K562 (cell line): ENCODE measurements around the gene NT5C2. TPM values are rescaled to one million over a fixed set of nuclear protein-coding genes. Genes with fewer than 3 reads are reported as not detected.

ENCODE experiments used
- ATAC-seq: fragments of 200-7000 bp; cut with Tn5 transposase; 3 replicates; pipeline ENCODE4 v1.9.1; 2020; ENCODE audit warnings: moderate library complexity
- BruUV-seq: library from RNA; stranded (reverse); fragments of 400-500 nt; replicated peaks from 2 replicates; lab custom pipeline; 2021; lab: Mats Ljungman, UMichigan
- CTCF ChIA-PET: fragments of 300-600 bp; formaldehyde crosslinking; extraction: SDS; loops from one replicate; lab custom pipeline; 2021; ENCODE audit warnings: low intra/inter-chr PET ratio; lab: Yijun Ruan, JAX
- POLR2A ChIA-PET: fragments of 300-600, 350-650 bp; sonication (Branson Sonifier 250); formaldehyde crosslinking; extraction: SDS; loops from one replicate; lab custom pipeline; 2021; ENCODE audit warnings: antibody characterized with exemption, inconsistent platforms; lab: Yijun Ruan, JAX
- DNase-seq, 4 experiments: peaks; one replicate each; pipeline versions ENCODE4 v3.0.0 to v3.0.0-alpha.2; 2011 to 2018; ENCODE audit warnings: low spot score in 3 of 4, mixed read lengths in 3 of 4; ENCODE audit errors: extremely low read depth in 1 of 4
- FAIRE-seq: peaks from 2 replicates; lab custom pipeline; 2011; peaks lifted over from hg19 to GRCh38; lab: Jason Lieb, UNC
- H2AFZ ChIP-seq: 2 replicates; pipeline ENCODE4 v1.6.0; 2011; ENCODE audit warnings: low read depth, low read length, control low read depth, inconsistent platforms
- H3K27ac ChIP-seq: fragments of 200-600 bp; 3 replicates; pipeline ENCODE4 v1.8.0; 2011; ENCODE audit warnings: low read depth, mild to moderate bottlenecking, control low read depth, inconsistent platforms, low read length, moderate library complexity, mixed read lengths; ENCODE audit errors: extremely low read depth
- H3K27me3 ChIP-seq, 2 experiments: fragments of 300-600 bp in 1 of 2; 2 replicates in 1 of 2; 3 replicates in 1 of 2; pipeline versions ENCODE4 v1.6.0 to v1.8.0; 2011; ENCODE audit warnings: inconsistent platforms in 2 of 2, low read length in 2 of 2, mild to moderate bottlenecking in 1 of 2, mixed read lengths in 1 of 2, moderate library complexity in 1 of 2; ENCODE audit not compliant: control insufficient read depth in 2 of 2, insufficient read depth in 2 of 2
- H3K36me3 ChIP-seq: fragments of 300-600 bp; 3 replicates; pipeline ENCODE4 v1.8.0; 2011; ENCODE audit warnings: mild to moderate bottlenecking, low read length, inconsistent platforms; ENCODE audit not compliant: control insufficient read depth, insufficient read depth
- H3K4me1 ChIP-seq, 2 experiments: fragments of 200-600 bp in 1 of 2; replicated peaks in 1 of 2; 2 replicates in 1 of 2; 3 replicates in 1 of 2; pipeline versions ENCODE4 v1.5.1 to v1.8.0; 2011; ENCODE audit warnings: inconsistent platforms in 2 of 2, low read length in 2 of 2, mild to moderate bottlenecking in 1 of 2, mixed read lengths in 1 of 2, moderate library complexity in 1 of 2; ENCODE audit not compliant: control insufficient read depth in 2 of 2, insufficient read depth in 2 of 2
- H3K4me2 ChIP-seq: 2 replicates; pipeline ENCODE4 v1.6.1; 2011; ENCODE audit warnings: low read length, control low read depth, inconsistent platforms, mixed read lengths; ENCODE audit not compliant: insufficient read depth
- H3K4me3 ChIP-seq: fragments of 200-600 bp; sonication (generic), shearing (Covaris generic); 2 replicates; pipeline ENCODE4 v1.5.1; 2016; ENCODE audit warnings: control low read depth, inconsistent platforms
- H3K79me2 ChIP-seq: fragments of 200-600 bp; 3 replicates; pipeline ENCODE4 v1.8.0; 2011; ENCODE audit warnings: low read length, inconsistent platforms; ENCODE audit not compliant: control insufficient read depth, insufficient read depth
- H3K9ac ChIP-seq, 2 experiments: 2 replicates each; pipeline versions ENCODE4 v1.6.0 to v1.6.1; 2011; ENCODE audit warnings: low read depth in 2 of 2, low read length in 2 of 2, control low read depth in 1 of 2, inconsistent platforms in 1 of 2, mild to moderate bottlenecking in 1 of 2, mixed read lengths in 1 of 2; ENCODE audit not compliant: insufficient read depth in 1 of 2
- H3K9me1 ChIP-seq: one replicate; pipeline ENCODE4 v1.6.0; 2011; ENCODE audit warnings: inconsistent platforms, mild to moderate bottlenecking, low read length, moderate library complexity; ENCODE audit not compliant: control insufficient read depth, insufficient read depth
- H3K9me3 ChIP-seq: replicated peaks from 2 replicates; pipeline ENCODE4 v1.5.1; 2011; ENCODE audit warnings: low read depth, low read length, inconsistent platforms; ENCODE audit not compliant: control insufficient read depth, insufficient read depth
- H4K20me1 ChIP-seq: replicated peaks from 2 replicates; pipeline ENCODE4 v1.6.1; 2011; ENCODE audit warnings: low read length, inconsistent platforms, mixed read lengths; ENCODE audit not compliant: control insufficient read depth, insufficient read depth
- CEBPG ChIP-seq, 3 experiments: fragments of 200-800 bp in 1 of 3; sonication (Bioruptor generic) in 1 of 3; sonication (generic) in 1 of 3; formaldehyde crosslinking in 1 of 3; IDR thresholded peaks in 2 of 3; conservative IDR thresholded peaks in 1 of 3; 2 replicates each; pipeline versions ENCODE4 v1.6.1 to v1.8.0; 2016 to 2022; ENCODE audit warnings: missing compliant biosample characterization in 2 of 3, missing genetic modification characterization in 2 of 3, mild to moderate bottlenecking in 1 of 3, missing genetic modification reagents in 1 of 3
- E4F1 ChIP-seq: fragments of 250-450 bp; sonication (Bioruptor Pico); IDR thresholded peaks from 2 replicates; pipeline ENCODE4 v1.5.0; 2021; ENCODE audit warnings: mild to moderate bottlenecking, borderline replicate concordance
- JUN ChIP-seq, 2 experiments: sonication (generic) in 1 of 2; formaldehyde crosslinking in 1 of 2; IDR thresholded peaks; 2 replicates each; pipeline versions ENCODE4 v1.6.1 to v1.8.0; 2012 to 2022; ENCODE audit warnings: borderline replicate concordance in 2 of 2, mild to moderate bottlenecking in 2 of 2, improper control_type of control experiment in 1 of 2, low read depth in 1 of 2, low read length in 1 of 2, missing genetic modification reagents in 1 of 2
- KLF13 ChIP-seq: fragments of 450-650 bp; IDR thresholded peaks from 2 replicates; pipeline ENCODE4 v1.6.1; 2016; ENCODE audit warnings: missing genetic modification characterization, low read depth, mild to moderate bottlenecking, missing compliant biosample characterization, moderate library complexity, borderline replicate concordance
- SAP30 ChIP-seq: fragments of 200-600 bp; sonication (generic); IDR thresholded peaks from 2 replicates; pipeline ENCODE4 v1.6.1; 2012; ENCODE audit warnings: borderline replicate concordance, low read depth, mild to moderate bottlenecking, moderate library complexity, low read length, control low read depth, inconsistent platforms; ENCODE audit not compliant: insufficient read depth, poor library complexity, severe bottlenecking
- ZNF121 ChIP-seq: sonication (generic); formaldehyde crosslinking; conservative IDR thresholded peaks from 2 replicates; pipeline ENCODE4 v1.8.0; 2022; ENCODE audit warnings: missing genetic modification reagents
- ZNF561 ChIP-seq: fragments of 450-650 bp; formaldehyde crosslinking; conservative IDR thresholded peaks from 2 replicates; pipeline ENCODE4 v1.4.0; 2020; ENCODE audit warnings: mild to moderate bottlenecking, moderate library complexity
- WGBS: fragments of 100-300 bp; shearing (Covaris generic); methylation state at CpG from one replicate; pipeline ENCODE4 v1.1.6; 2016; ENCODE audit warnings: low coverage, mixed read lengths; ENCODE audit not compliant: insufficient coverage; ENCODE audit errors: missing lambda C conversion rate; 5-methylcytosine and 5-hydroxymethylcytosine counted together
- in situ Hi-C: fragments of 300-500 bp; cut with MboI; formaldehyde crosslinking; loops from 4 replicates; pipeline ENCODE4 v1.15.0; 2018; ENCODE audit warnings: inconsistent platforms, mixed read lengths
- intact Hi-C: fragments of 100-400 bp; cut with micrococcal nuclease; formaldehyde crosslinking; loops from 2 replicates; pipeline ENCODE4 v1.14.2; 2022
- polyA plus RNA-seq, 8 experiments: library from polyadenylated mRNA; depleted of rRNA in 4 of 8; stranded (reverse) in 5 of 8; unstranded in 3 of 8; fragments of >200 nt; fragmentation: Nextera tagmentation in 2 of 8; fragmentation: Illumina TruSeq in 1 of 8; extraction: Ambion mirVana in 2 of 8; extraction: Trizol in 1 of 8; gene quantifications; 2 replicates each; pipeline versions ENCODE4 v1.2.1 to v1.2.3, GENCODE V29; 2011 to 2014; ENCODE audit warnings: inconsistent platforms in 1 of 8, missing spikeins in 1 of 8
- total RNA-seq, 7 experiments: library from RNA; depleted of rRNA in 6 of 7; stranded (reverse); fragments of >200 nt in 6 of 7; fragmentation: Illumina TruSeq in 2 of 7; extraction: Trizol in 2 of 7; gene quantifications; 2 replicates each; pipeline versions ENCODE4 v1.2.1 to v1.2.3, GENCODE V29; 2011 to 2021; ENCODE audit warnings: low replicate concordance in 1 of 7

NT5C2 gene
- total and polyA plus RNA-seq, 9 of the 15 experiments (the other 6 are each of a cell fraction or from before 2014, with no cell fraction given) = 11.3 to 45.2 (median 27.7) TPM

GRCh38 chr10:103235775-103236174 lies 42.7 kb upstream of the NT5C2 start:
- no peak overlapping the region for H3K9ac ChIP-seq
- intact Hi-C loops (no loop called here), in situ Hi-C loops (no loop called here)
- DNase-seq (no peak), FAIRE-seq (no peak), ATAC-seq (no peak)
- no peaks in the 10 kb centered on the region for H3K9me1 ChIP-seq
- H3K4me3 ChIP-seq = no peak overlapping the region
- H3K4me1 ChIP-seq = no peaks in the 10 kb centered on the region; a peak in 1 of 5 replicates
- no peak overlapping the region for H3K27ac ChIP-seq
- H3K27me3 ChIP-seq = no peaks in the 10 kb centered on the region
- no peaks in the 10 kb centered on the region for H3K79me2 ChIP-seq
- TF ChIP-seq E4F1 (CRISPR knock-in tag) (no peak), SAP30 (no peak), ZNF121 (CRISPR knock-in tag) (peak; percentile 28; the same call in 1 of the 2 replicates), JUN (IDR thresholded peaks at IDR 0.05; ENCODE audit: borderline replicate concordance, low read depth, low read length) (no peak), JUN (CRISPR knock-in tag; IDR thresholded peaks at IDR 0.05; ENCODE audit: borderline replicate concordance) (no peak), ZNF561 (CRISPR knock-in tag) (no peak), KLF13 (tag) (no peak), CEBPG (CRISPR knock-in tag; IDR thresholded peaks at IDR 0.05) (no peak), CEBPG (tag; conservative IDR thresholded peaks at IDR 0.05 in 1 of 2, IDR thresholded peaks at IDR 0.05 in 1 of 2) (0 out of 4 replicates have a peak, but pooled peaks of 1 of the 2 experiments have one; percentile 6)
- ChIA-PET CTCF (no interaction called here), POLR2A (interaction anchor here (0.6 kb wide), 1 partner anchor 20 kb away, joined by 3 read pairs; no protein-coding TSS in a partner anchor)
- H4K20me1 ChIP-seq = no peaks in the 10 kb centered on the region
- 38% methylated on average over 2 of the region's 2 CpGs for WGBS
- no peak overlapping the region for H2AFZ ChIP-seq
- H3K36me3 ChIP-seq = no peaks in the 10 kb centered on the region
- no TSS peak for BruUV-seq
- H3K9me3 ChIP-seq = no peaks in the 10 kb centered on the region
- H3K4me2 ChIP-seq = no peak overlapping the region
